CD8-positive, alpha-beta memory T cell (primary cell): Measurements from ENCODE around the gene NLK. TPM values are rescaled to one million over a fixed set of nuclear protein-coding genes. Genes with fewer than 3 reads are reported as not detected.
"Not testable (repeated sequence)": the region's sequence is repeated elsewhere in the genome, so short reads cannot be mapped to it uniquely, and the experiment has no call there.

Experiments used
- CTCF ChIA-PET: fragments of 350-600 bp; sonication (Branson Sonifier 250); formaldehyde crosslinking; loops from one replicate; lab custom pipeline; 2021; ENCODE audit warnings: antibody characterized with exemption; lab: Charles Lee
- POLR2A ChIA-PET: fragments of 350-600 bp; sonication (Branson Sonifier 250); formaldehyde crosslinking; loops from one replicate; lab custom pipeline; 2021; ENCODE audit warnings: antibody characterized with exemption; lab: Charles Lee
- DNase-seq, 5 donors: peaks; one replicate each; pipeline versions ENCODE4 v3.0.0 to v3.0.0-alpha.2; 2020 to 2022; ENCODE audit warnings: mixed read lengths in 1 of 5
- H3K27ac ChIP-seq: one replicate; pipeline ENCODE4 v1.7.0; 2013; ENCODE audit warnings: low read depth, mild to moderate bottlenecking, low read length, moderate library complexity
- H3K27me3 ChIP-seq: 2 replicates; pipeline ENCODE4 v1.7.0; 2013; ENCODE audit warnings: low read length, mild to moderate bottlenecking; ENCODE audit not compliant: insufficient read depth, poor library complexity, severe bottlenecking
- H3K36me3 ChIP-seq: 2 replicates; pipeline ENCODE4 v1.7.0; 2013; ENCODE audit warnings: mild to moderate bottlenecking, low read length, moderate library complexity; ENCODE audit not compliant: insufficient read depth
- H3K4me1 ChIP-seq: 2 replicates; pipeline ENCODE4 v1.7.0; 2013; ENCODE audit warnings: mild to moderate bottlenecking, low read length, moderate library complexity; ENCODE audit not compliant: insufficient read depth
- H3K4me3 ChIP-seq: 2 replicates; pipeline ENCODE4 v1.7.0; 2013; ENCODE audit warnings: mild to moderate bottlenecking, low read length
- H3K9me3 ChIP-seq: 2 replicates; pipeline ENCODE4 v1.7.0; 2013; ENCODE audit warnings: mild to moderate bottlenecking, low read length
- H3K27ac Mint-ChIP-seq, 8 donors: one replicate each; pipeline ENCODE4 v1.8.0; 2020 to 2021; ENCODE audit warnings: mixed read lengths in 8 of 8, mild to moderate bottlenecking in 6 of 8, inconsistent platforms in 3 of 8, moderate library complexity in 3 of 8
- H3K27me3 Mint-ChIP-seq, 2 donors: one replicate each; pipeline ENCODE4 v1.8.0; 2020 to 2021; ENCODE audit warnings: mixed read lengths in 2 of 2, mild to moderate bottlenecking in 1 of 2, moderate library complexity in 1 of 2
- H3K36me3 Mint-ChIP-seq, 3 donors: one replicate each; pipeline ENCODE4 v1.8.0; 2020 to 2021; ENCODE audit warnings: mixed read lengths in 3 of 3, inconsistent platforms in 1 of 3, mild to moderate bottlenecking in 1 of 3
- H3K4me1 Mint-ChIP-seq, 3 donors: one replicate each; pipeline ENCODE4 v1.8.0; 2020 to 2021; ENCODE audit warnings: mixed read lengths in 3 of 3, inconsistent platforms in 1 of 3, mild to moderate bottlenecking in 1 of 3
- H3K4me3 Mint-ChIP-seq, 7 donors: one replicate each; pipeline ENCODE4 v1.8.0; 2020 to 2021; ENCODE audit warnings: mixed read lengths in 7 of 7, mild to moderate bottlenecking in 6 of 7, moderate library complexity in 4 of 7, inconsistent platforms in 2 of 7
- H3K9me3 Mint-ChIP-seq, 5 donors: one replicate each; pipeline ENCODE4 v1.8.0; 2020 to 2022; ENCODE audit warnings: mixed read lengths in 5 of 5, mild to moderate bottlenecking in 3 of 5, moderate library complexity in 2 of 5, inconsistent platforms in 1 of 5
- polyA plus RNA-seq: library from polyadenylated mRNA; unstranded; fragments of 300-500 nt; fragmentation: Illumina TruSeq; gene quantifications from one replicate; pipeline ENCODE4 v1.2.3, GENCODE V29; 2021
- total RNA-seq, 2 experiments: library from RNA; stranded (reverse); gene quantifications; one replicate each; pipeline ENCODE4 v1.2.3, GENCODE V29; 2021

NLK gene
- total and polyA plus RNA-seq, 3 experiments from 2014 or later, result 1.7 to 12.8 (median 12.0) TPM

- ChIA-PET POLR2A (interaction anchor here (0.7 kb wide), 1 partner anchor 56 kb away, joined by 3 read pairs; no protein-coding TSS in a partner anchor), CTCF (no interaction called here)
- Mint-ChIP-seq H3K4me1 (peaks cover 2 to 8% (median 3%) of the 10 kb centered on the region in 3 donors), H3K9me3 (no peaks in the 10 kb centered on the region), H3K36me3 (peaks cover 0 to 2% (median 0%) of the 10 kb centered on the region in 3 donors), H3K27me3 (peaks cover 6 to 20% of the 10 kb centered on the region in 2 donors), H3K4me3 (no peak overlapping the region), H3K27ac (no peak overlapping the region)
- Histone ChIP-seq H3K27ac (no peak overlapping the region), H3K36me3 (no peaks in the 10 kb centered on the region), H3K9me3 (no peaks in the 10 kb centered on the region), H3K4me1 (no peaks in the 10 kb centered on the region), H3K4me3 (no peak overlapping the region), H3K27me3 (no peaks in the 10 kb centered on the region)
- DNase-seq, result no peak
These were observed 12.1 kb upstream of the NLK start for GRCh38 chr17:28030386-28030785.

DNA sequence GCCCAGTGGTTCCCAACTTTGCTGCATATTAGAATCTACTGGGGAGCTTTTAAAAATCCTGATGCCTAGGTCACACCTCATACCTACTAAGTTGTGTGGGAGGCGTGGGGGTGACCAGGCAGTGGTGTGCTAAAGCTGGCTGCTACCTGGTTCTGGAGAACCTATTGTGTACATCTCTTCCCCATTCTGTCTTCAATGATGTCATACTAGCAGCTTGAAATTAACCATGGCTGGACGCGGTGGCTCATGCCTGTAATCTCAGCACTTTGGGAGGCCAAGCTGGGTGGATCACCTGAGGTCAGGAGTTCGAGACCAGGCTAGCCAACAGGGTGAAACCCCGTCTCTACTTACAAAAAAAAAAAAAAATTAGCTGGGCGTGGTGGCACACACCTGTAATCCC, 11.3 kb upstream of the NLK start:
- peaks cover 0 to 2% (median 0%) of the 10 kb centered on the region in 3 donors for H3K36me3 Mint-ChIP-seq
- H3K27me3 ChIP-seq, result no peaks in the 10 kb centered on the region
- POLR2A ChIA-PET, result no interaction called here
- H3K27ac ChIP-seq, result no peak overlapping the region
- no peaks in the 10 kb centered on the region for H3K4me1 ChIP-seq
- DNase-seq, result no peak
- peaks cover 6 to 15% of the 10 kb centered on the region in 2 donors for H3K27me3 Mint-ChIP-seq
- CTCF ChIA-PET, result interaction anchor here (0.8 kb wide), 1 partner anchor 9 kb away, joined by 3 read pairs; no protein-coding TSS in a partner anchor
- no peak overlapping the region for H3K4me3 Mint-ChIP-seq
- no peak overlapping the region for H3K27ac Mint-ChIP-seq
- no peaks in the 10 kb centered on the region for H3K9me3 Mint-ChIP-seq
- no peak overlapping the region for H3K4me3 ChIP-seq
- peaks cover 2 to 8% (median 3%) of the 10 kb centered on the region in 3 donors for H3K4me1 Mint-ChIP-seq
- no peaks in the 10 kb centered on the region for H3K9me3 ChIP-seq
- no peaks in the 10 kb centered on the region for H3K36me3 ChIP-seq

GRCh38 chr17:28033972-28034714, 8.3 kb upstream of the NLK start:
- no peak overlapping the region for H3K4me3 Mint-ChIP-seq
- H3K27ac Mint-ChIP-seq, result no peak overlapping the region
- Histone ChIP-seq H3K4me1 (no peaks in the 10 kb centered on the region), H3K27me3 (no peaks in the 10 kb centered on the region), H3K36me3 (no peaks in the 10 kb centered on the region), H3K27ac (peak overlapping the region; percentile 40), H3K4me3 (no peak overlapping the region), H3K9me3 (no peaks in the 10 kb centered on the region)
- POLR2A ChIA-PET, result no interaction called here
- H3K4me1 Mint-ChIP-seq, result peaks cover 2 to 8% (median 3%) of the 10 kb centered on the region in 3 donors
- H3K9me3 Mint-ChIP-seq, result no peaks in the 10 kb centered on the region
- CTCF ChIA-PET, result no interaction called here
- H3K27me3 Mint-ChIP-seq, result peaks cover 2 to 8% of the 10 kb centered on the region in 2 donors
- DNase-seq, result no peak
- H3K36me3 Mint-ChIP-seq, result no peaks in the 10 kb centered on the region

- CTCF ChIA-PET, result not testable (repeated sequence)
These were observed 7.0 kb upstream of the NLK start for GRCh38 chr17:28035452-28035851.

GRCh38 chr17:28035884-28036283, 6.6 kb upstream of the NLK start:
- H3K4me1 ChIP-seq, H3K27ac Mint-ChIP-seq, H3K36me3 Mint-ChIP-seq, DNase-seq, CTCF ChIA-PET, H3K4me3 ChIP-seq, POLR2A ChIA-PET, H3K27ac ChIP-seq, H3K4me3 Mint-ChIP-seq, H3K36me3 ChIP-seq, H3K27me3 ChIP-seq, H3K27me3 Mint-ChIP-seq, H3K9me3 Mint-ChIP-seq, H3K9me3 ChIP-seq: not testable (repeated sequence)
- peaks cover 8 to 14% (median 8%) of the 10 kb centered on the region in 3 donors for H3K4me1 Mint-ChIP-seq

More at GRCh38 chr17:28035452-28035851, 7.0 kb upstream of the NLK start:
- POLR2A ChIA-PET, H3K27ac Mint-ChIP-seq, H3K9me3 Mint-ChIP-seq, H3K9me3 ChIP-seq, H3K36me3 ChIP-seq, DNase-seq, H3K36me3 Mint-ChIP-seq, H3K4me3 ChIP-seq, H3K27me3 ChIP-seq, H3K4me1 ChIP-seq, H3K27ac ChIP-seq, H3K27me3 Mint-ChIP-seq, H3K4me3 Mint-ChIP-seq: not testable (repeated sequence)
- peaks cover 4 to 10% (median 5%) of the 10 kb centered on the region in 3 donors for H3K4me1 Mint-ChIP-seq

DNA sequence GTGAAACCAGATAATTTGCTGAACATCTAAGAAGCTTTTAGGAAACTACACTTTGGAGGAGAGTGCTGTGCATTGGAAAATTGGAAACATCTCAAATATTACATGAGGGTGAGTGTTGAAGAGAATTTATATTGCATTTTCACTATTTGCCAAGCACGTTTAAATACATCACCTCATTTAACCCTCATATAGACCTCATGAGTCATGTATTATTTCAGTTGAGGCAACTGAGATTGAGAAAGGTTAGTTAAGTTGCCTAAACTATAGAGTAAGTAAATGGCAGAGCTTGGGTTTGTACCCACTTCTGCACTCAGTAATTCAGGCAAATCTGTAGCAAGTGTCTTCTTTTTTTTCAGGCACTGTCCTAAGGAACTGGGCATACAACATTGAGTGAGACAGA, 3.7 kb upstream of the NLK start:
- Mint-ChIP-seq H3K27me3 (peaks cover 0 to 6% of the 10 kb centered on the region in 2 donors), H3K9me3 (no peaks in the 10 kb centered on the region), H3K36me3 (peaks cover 0 to 2% (median 0%) of the 10 kb centered on the region in 3 donors), H3K27ac (peak overlapping the region in 1 of 8 donors; percentile 7), H3K4me3 (peak overlapping the region in 1 of 7 donors; percentile 69), H3K4me1 (peaks cover 31 to 37% (median 33%) of the 10 kb centered on the region in 3 donors)
- Histone ChIP-seq H3K4me3 (no peak overlapping the region), H3K36me3 (no peaks in the 10 kb centered on the region), H3K9me3 (no peaks in the 10 kb centered on the region), H3K4me1 (peaks cover 17% of the 10 kb centered on the region), H3K27me3 (no peaks in the 10 kb centered on the region), H3K27ac (no peak overlapping the region)
- CTCF ChIA-PET, result interaction anchor here (1.1 kb wide), 2 partner anchors 11 to 18 kb away, joined by 3 read pairs; no protein-coding TSS in a partner anchor
- POLR2A ChIA-PET, result no interaction called here
- DNase-seq, result no peak

DNA sequence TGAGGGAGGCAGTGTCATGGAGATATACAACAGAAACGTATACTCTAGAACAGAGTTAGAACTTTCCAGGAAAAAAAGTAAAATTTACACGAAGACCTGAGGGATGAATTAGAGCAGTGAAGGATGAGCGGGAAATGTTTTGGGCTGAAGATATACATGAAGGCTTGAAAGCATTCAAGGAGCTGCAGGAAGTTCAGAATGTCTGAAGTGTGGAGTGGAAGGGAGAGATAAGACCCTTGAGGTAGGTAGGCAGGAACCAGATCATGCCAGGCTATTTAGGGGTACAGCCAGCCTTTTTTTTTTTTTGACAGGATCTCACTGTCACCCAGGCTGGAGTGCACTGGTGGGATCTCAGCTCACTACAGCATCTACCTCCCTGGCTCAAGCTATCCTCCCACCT, 3.2 kb upstream of the NLK start:
- no peaks in the 10 kb centered on the region for H3K36me3 ChIP-seq
- DNase-seq, result no peak
- no peaks in the 10 kb centered on the region for H3K9me3 ChIP-seq
- Mint-ChIP-seq H3K36me3 (peaks cover 0 to 2% (median 0%) of the 10 kb centered on the region in 3 donors), H3K9me3 (no peaks in the 10 kb centered on the region), H3K4me3 (peak overlapping the region in 2 of 7 donors; percentile 9 to 69), H3K27me3 (peaks cover 0 to 6% of the 10 kb centered on the region in 2 donors), H3K4me1 (peaks cover 34 to 40% (median 38%) of the 10 kb centered on the region in 3 donors), H3K27ac (peak overlapping the region in 2 of 8 donors; percentile 7 to 62)
- H3K4me1 ChIP-seq, result peaks cover 22% of the 10 kb centered on the region
- POLR2A ChIA-PET, result interaction anchor here (2.8 kb wide), 1 partner anchor 146 kb away, joined by 7 read pairs; the partner anchor contains the start of gene LYRM9
- H3K27me3 ChIP-seq, result no peaks in the 10 kb centered on the region
- no peak overlapping the region for H3K4me3 ChIP-seq
- no peak overlapping the region for H3K27ac ChIP-seq
- CTCF ChIA-PET, result interaction anchor here (1.1 to 1.5 kb wide), 2 partner anchors 8 to 18 kb away, joined by 3 read pairs; no protein-coding TSS in a partner anchor

DNA sequence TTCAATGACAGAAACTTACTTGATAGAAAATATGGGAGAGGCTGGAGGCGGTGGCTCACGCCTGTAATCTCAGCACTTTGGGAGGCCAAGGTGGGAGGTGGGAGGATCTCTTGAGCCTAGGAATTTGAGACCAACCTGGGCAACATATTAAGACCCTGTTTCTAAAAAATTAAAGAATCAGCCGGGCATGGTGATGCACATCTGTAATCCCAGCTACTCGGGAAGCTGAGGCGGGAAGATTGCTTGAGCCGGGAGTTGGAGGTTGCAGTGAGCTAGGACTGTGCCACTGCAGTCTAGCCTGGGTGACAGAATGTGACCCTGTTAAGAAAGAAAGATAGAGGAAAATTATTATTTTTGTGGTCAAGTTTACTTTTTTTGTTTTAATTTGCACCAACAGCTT, 2.1 kb upstream of the NLK start:
- H3K4me3 ChIP-seq, result peak overlapping the region; percentile 42
- no peaks in the 10 kb centered on the region for H3K36me3 ChIP-seq
- H3K9me3 ChIP-seq, result no peaks in the 10 kb centered on the region
- Mint-ChIP-seq H3K36me3 (peaks cover 0 to 2% (median 0%) of the 10 kb centered on the region in 3 donors), H3K4me3 (peak overlapping the region; percentile 82 to 92 (median 89)), H3K27ac (peak overlapping the region in 6 of 8 donors; percentile 5 to 93 (median 64)), H3K9me3 (no peaks in the 10 kb centered on the region), H3K4me1 (peaks cover 44 to 49% (median 46%) of the 10 kb centered on the region in 3 donors), H3K27me3 (peaks cover 0 to 4% of the 10 kb centered on the region in 2 donors)
- peaks cover 33% of the 10 kb centered on the region for H3K4me1 ChIP-seq
- H3K27ac ChIP-seq, result no peak overlapping the region
- CTCF ChIA-PET, result interaction anchor here (1.5 kb wide), 1 partner anchor 9 kb away, joined by 3 read pairs; no protein-coding TSS in a partner anchor
- no peaks in the 10 kb centered on the region for H3K27me3 ChIP-seq
- no peak for DNase-seq
- POLR2A ChIA-PET, result interaction anchor here (0.6 to 2.8 kb wide), 3 partner anchors 15 to 147 kb away, joined by 3 to 7 read pairs (median 5); partner anchors contain the start of gene LYRM9
